Measurements from ENCODE around the gene ASB2.
A peak's percentile ranks its signal among the peaks of the same experiment; 100 is the strongest.

ASB2 gene

GRCh38 chr14:93960774-93961438, 15.5 kb downstream of the ASB2 start:
- no peak for DNase-seq (ENCODE audit: low read depth)

- no peak for DNase-seq (ENCODE audit: low read depth)
Measured at GRCh38 chr14:93960108-93960475, 16.3 kb downstream of the ASB2 start.

GRCh38 chr14:93959239-93960107, 16.9 kb downstream of the ASB2 start:
- peak; percentile 85 for DNase-seq (ENCODE audit: low read depth)

- no peak for DNase-seq (ENCODE audit: low read depth)
Measured at GRCh38 chr14:93958567-93959238, 17.7 kb downstream of the ASB2 start.

GRCh38 chr14:93957751-93958566, 18.4 kb downstream of the ASB2 start:
- no peak for DNase-seq (ENCODE audit: low read depth)

- DNase-seq (ENCODE audit: low read depth), result no peak
Measured at GRCh38 chr14:93957333-93957710, 19.0 kb downstream of the ASB2 start.

GRCh38 chr14:93956514-93957332, 19.6 kb downstream of the ASB2 start:
- DNase-seq (ENCODE audit: low read depth), result no peak

- DNase-seq (ENCODE audit: low read depth), result no peak
Measured at GRCh38 chr14:93955850-93956481, 20.4 kb downstream of the ASB2 start.

GRCh38 chr14:93954900-93955849, 21.2 kb downstream of the ASB2 start:
- DNase-seq (ENCODE audit: low read depth), result no peak

GRCh38 chr14:93954516-93954830, 21.9 kb downstream of the ASB2 start:
- DNase-seq (ENCODE audit: low read depth), result no peak

- no peak for DNase-seq (ENCODE audit: low read depth)
Measured at GRCh38 chr14:93953739-93954515, 22.4 kb downstream of the ASB2 start.

- DNase-seq (ENCODE audit: low read depth), result no peak
Measured at GRCh38 chr14:93953263-93953662, 23.1 kb downstream of the ASB2 start.

- no peak for DNase-seq (ENCODE audit: low read depth)
Measured at GRCh38 chr14:93952829-93953228, 23.5 kb downstream of the ASB2 start.

GRCh38 chr14:93951635-93952540, 24.5 kb downstream of the ASB2 start:
- DNase-seq (ENCODE audit: low read depth), result no peak

GRCh38 chr14:93950948-93951634, 25.3 kb downstream of the ASB2 start:
- DNase-seq (ENCODE audit: low read depth), result no peak

GRCh38 chr14:93949511-93950075, 26.8 kb downstream of the ASB2 start:
- DNase-seq (ENCODE audit: low read depth), result no peak

- no peak for DNase-seq (ENCODE audit: low read depth)
Measured at GRCh38 chr14:93947282-93947681, 29.1 kb downstream of the ASB2 start.

All from HS-5 (cell line).